Activated B cell treated with CpG ODN at 0.5 μM for 24 hours (primary cell): Measurements from ENCODE around the gene BMP10. TPM values are rescaled to one million over a fixed set of nuclear protein-coding genes. Genes with fewer than 3 reads are reported as not detected.

Source experiments
- ATAC-seq: fragments of 200-7000 bp; cut with Tn5 transposase; one replicate; pipeline ENCODE4 v1.10.0; 2021; ENCODE audit warnings: low read depth, mild to moderate bottlenecking, moderate library complexity
- CTCF ChIA-PET: fragments of 350-600 bp; sonication (Branson Sonifier 250); formaldehyde crosslinking; loops from one replicate; lab custom pipeline; 2021; ENCODE audit warnings: antibody characterized with exemption; lab: Charles Lee
- POLR2A ChIA-PET: fragments of 350-600 bp; sonication (Branson Sonifier 250); formaldehyde crosslinking; loops from one replicate; lab custom pipeline; 2021; ENCODE audit warnings: antibody characterized with exemption; lab: Charles Lee
- DNase-seq: peaks from one replicate; pipeline ENCODE4 v3.0.0; 2022
- H3K27ac Mint-ChIP-seq: one replicate; pipeline ENCODE4 v1.8.0; 2020; ENCODE audit warnings: mixed read lengths
- H3K27me3 Mint-ChIP-seq: one replicate; pipeline ENCODE4 v1.8.0; 2021; ENCODE audit warnings: mixed read lengths
- H3K36me3 Mint-ChIP-seq: one replicate; pipeline ENCODE4 v1.8.0; 2021; ENCODE audit warnings: low read depth, mixed read lengths
- H3K4me1 Mint-ChIP-seq: one replicate; pipeline ENCODE4 v1.8.0; 2021; ENCODE audit warnings: mixed read lengths
- H3K4me3 Mint-ChIP-seq: one replicate; pipeline ENCODE4 v1.8.0; 2020; ENCODE audit warnings: mild to moderate bottlenecking, mixed read lengths
- H3K9me3 Mint-ChIP-seq: one replicate; pipeline ENCODE4 v1.8.0; 2020; ENCODE audit warnings: mixed read lengths
- intact Hi-C: fragments of 100-400 bp; cut with micrococcal nuclease; formaldehyde crosslinking; loops from one replicate; pipeline ENCODE4 v1.15.1; 2024
- total RNA-seq: library from RNA; stranded (reverse); gene quantifications from 2 replicates; pipeline ENCODE4 v1.2.3, GENCODE V29; 2022
- TF ChIP-seq, protein P1 (sequence below): fragments of 200-600 bp; IDR thresholded peaks from one replicate; pipeline ENCODE4 v1.8.0; 2022; ENCODE audit warnings: antibody characterized with exemption, mild to moderate bottlenecking

BMP10 gene
- total RNA-seq, 1 donor from 2014 or later, result not detected

GRCh38 chr2:68907232-68907919 lies 36.2 kb upstream of the BMP10 start:
- Mint-ChIP-seq H3K27ac (peak overlapping the region; percentile 92), H3K36me3 (no peaks in the 10 kb centered on the region), H3K4me3 (no peak overlapping the region), H3K9me3 (no peaks in the 10 kb centered on the region), H3K4me1 (peaks cover 38% of the 10 kb centered on the region), H3K27me3 (no peaks in the 10 kb centered on the region)
- no peak for DNase-seq
- no peak for ATAC-seq
- POLR2A ChIA-PET, result interaction anchor here (1.0 to 4.3 kb wide), 30 partner anchors 18 to 440 kb away, joined by 3 to 119 read pairs (median 11); partner anchors contain the start of genes APLF, ARHGAP25 and FBXO48
- TF ChIP-seq, protein P1, sequence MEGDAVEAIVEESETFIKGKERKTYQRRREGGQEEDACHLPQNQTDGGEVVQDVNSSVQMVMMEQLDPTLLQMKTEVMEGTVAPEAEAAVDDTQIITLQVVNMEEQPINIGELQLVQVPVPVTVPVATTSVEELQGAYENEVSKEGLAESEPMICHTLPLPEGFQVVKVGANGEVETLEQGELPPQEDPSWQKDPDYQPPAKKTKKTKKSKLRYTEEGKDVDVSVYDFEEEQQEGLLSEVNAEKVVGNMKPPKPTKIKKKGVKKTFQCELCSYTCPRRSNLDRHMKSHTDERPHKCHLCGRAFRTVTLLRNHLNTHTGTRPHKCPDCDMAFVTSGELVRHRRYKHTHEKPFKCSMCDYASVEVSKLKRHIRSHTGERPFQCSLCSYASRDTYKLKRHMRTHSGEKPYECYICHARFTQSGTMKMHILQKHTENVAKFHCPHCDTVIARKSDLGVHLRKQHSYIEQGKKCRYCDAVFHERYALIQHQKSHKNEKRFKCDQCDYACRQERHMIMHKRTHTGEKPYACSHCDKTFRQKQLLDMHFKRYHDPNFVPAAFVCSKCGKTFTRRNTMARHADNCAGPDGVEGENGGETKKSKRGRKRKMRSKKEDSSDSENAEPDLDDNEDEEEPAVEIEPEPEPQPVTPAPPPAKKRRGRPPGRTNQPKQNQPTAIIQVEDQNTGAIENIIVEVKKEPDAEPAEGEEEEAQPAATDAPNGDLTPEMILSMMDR, result no peak
- intact Hi-C loops, result loop anchor here (5.0 kb wide), 2 partner anchors 540 to 655 kb away; partner anchors contain the start of genes PLEK and PPP3R1
- CTCF ChIA-PET, result interaction anchor here (0.8 to 5.0 kb wide), 23 partner anchors 10 to 520 kb away, joined by 3 to 72 read pairs (median 7); partner anchors contain the start of genes APLF, ARHGAP25 and FBXO48

- ChIA-PET POLR2A (interaction anchor here (1.0 to 4.3 kb wide), 9 partner anchors 74 to 196 kb away, joined by 3 to 119 read pairs (median 18); partner anchors contain the start of gene ARHGAP25), CTCF (interaction anchor here (0.8 to 5.0 kb wide), 10 partner anchors 19 to 441 kb away, joined by 4 to 72 read pairs (median 10); partner anchors contain the start of genes APLF and FBXO48)
- Mint-ChIP-seq H3K4me1 (peaks cover 38% of the 10 kb centered on the region), H3K27me3 (no peaks in the 10 kb centered on the region), H3K4me3 (no peak overlapping the region), H3K36me3 (no peaks in the 10 kb centered on the region), H3K9me3 (peaks cover 2% of the 10 kb centered on the region), H3K27ac (no peak overlapping the region)
- intact Hi-C loops, result loop anchor here (5.0 kb wide), 2 partner anchors 539 to 654 kb away; partner anchors contain the start of genes PLEK and PPP3R1
- DNase-seq (no peak), ATAC-seq (no peak)
- TF ChIP-seq, protein P1, result no peak
These were observed 35.5 kb upstream of the BMP10 start for GRCh38 chr2:68906716-68907115.

DNA sequence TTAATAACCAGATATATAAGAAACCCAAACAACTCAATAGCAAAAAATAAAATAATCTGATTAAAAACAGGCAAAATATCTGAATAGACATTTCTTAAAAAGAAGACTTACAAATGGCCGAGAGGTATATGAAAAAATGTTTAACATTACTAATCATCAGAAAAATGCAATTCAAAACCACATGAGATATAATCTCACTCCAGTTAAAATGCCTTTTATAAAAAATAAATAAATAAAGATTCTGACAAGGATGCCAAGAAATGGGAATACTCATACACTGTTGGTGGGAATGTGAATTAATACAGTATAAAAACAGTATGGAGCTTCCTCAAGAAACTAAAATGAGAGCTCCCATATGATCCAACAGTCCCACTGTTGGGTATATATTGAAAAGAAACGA lies 33.9 kb upstream of the BMP10 start:
- H3K9me3 Mint-ChIP-seq, result peaks cover 7% of the 10 kb centered on the region
- POLR2A ChIA-PET, result no interaction called here
- no peaks in the 10 kb centered on the region for H3K27me3 Mint-ChIP-seq
- H3K4me3 Mint-ChIP-seq, result no peak overlapping the region
- H3K4me1 Mint-ChIP-seq, result peaks cover 38% of the 10 kb centered on the region
- CTCF ChIA-PET, result no interaction called here
- intact Hi-C loops, result loop anchor here (5.0 kb wide), 2 partner anchors 538 to 653 kb away; partner anchors contain the start of genes PLEK and PPP3R1
- TF ChIP-seq, protein P1, result no peak
- no peak for ATAC-seq
- no peak overlapping the region for H3K27ac Mint-ChIP-seq
- no peak for DNase-seq
- no peaks in the 10 kb centered on the region for H3K36me3 Mint-ChIP-seq

DNA sequence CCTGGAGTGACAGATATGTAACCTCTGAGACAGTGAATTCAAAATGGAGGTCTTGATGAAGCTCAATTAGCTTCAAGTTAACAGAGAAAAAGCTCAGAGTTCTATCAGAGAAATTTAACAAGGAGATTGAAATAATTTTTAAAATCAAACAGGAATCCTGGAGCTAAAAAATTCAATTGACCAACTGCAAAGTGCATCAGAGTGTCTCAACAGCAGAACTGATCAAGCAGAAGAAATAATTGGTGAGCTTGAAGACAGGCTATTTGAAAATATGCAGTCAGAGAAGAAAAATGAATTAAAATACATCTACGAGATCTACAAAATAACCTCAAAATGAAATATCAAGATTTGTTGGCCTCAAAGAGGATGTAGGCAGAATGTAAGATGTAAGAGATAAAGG lies 30.4 kb upstream of the BMP10 start:
- intact Hi-C loops, result no loop called here
- ChIA-PET POLR2A (interaction anchor here (1.0 kb wide), 1 partner anchor 125 kb away, joined by 6 read pairs; no protein-coding TSS in a partner anchor), CTCF (interaction anchor here (0.6 to 1.1 kb wide), 2 partner anchors 64 to 193 kb away, joined by 3 to 4 read pairs; no protein-coding TSS in a partner anchor)
- H3K9me3 Mint-ChIP-seq, result peaks cover 7% of the 10 kb centered on the region
- H3K36me3 Mint-ChIP-seq, result no peaks in the 10 kb centered on the region
- H3K4me1 Mint-ChIP-seq, result peaks cover 8% of the 10 kb centered on the region
- no peaks in the 10 kb centered on the region for H3K27me3 Mint-ChIP-seq
- DNase-seq (no peak), ATAC-seq (no peak)
- no peak overlapping the region for H3K4me3 Mint-ChIP-seq
- TF ChIP-seq, protein P1, result no peak
- H3K27ac Mint-ChIP-seq, result no peak overlapping the region

DNA sequence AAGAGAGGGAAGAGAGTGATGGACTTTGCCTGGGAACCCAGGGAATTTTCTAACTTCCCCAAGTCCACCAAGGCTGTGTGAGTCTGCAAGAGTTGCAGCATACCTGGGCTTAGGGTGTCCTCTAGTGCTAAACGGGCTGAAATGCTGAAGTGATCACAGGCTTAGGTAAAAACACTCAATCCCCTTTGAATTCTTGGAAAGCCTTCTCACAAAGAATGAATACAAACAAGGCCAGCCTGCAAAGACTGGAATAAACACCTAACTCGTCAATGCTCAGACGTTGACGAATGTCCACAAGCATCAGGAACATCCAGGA lies 30.0 kb upstream of the BMP10 start:
- intact Hi-C loops, result no loop called here
- no peak for DNase-seq
- CTCF ChIA-PET, result interaction anchor here (0.6 to 1.1 kb wide), 2 partner anchors 64 to 192 kb away, joined by 3 to 4 read pairs; no protein-coding TSS in a partner anchor
- Mint-ChIP-seq H3K9me3 (peaks cover 7% of the 10 kb centered on the region), H3K4me3 (no peak overlapping the region), H3K27me3 (peaks cover 1% of the 10 kb centered on the region), H3K36me3 (no peaks in the 10 kb centered on the region), H3K4me1 (peaks cover 6% of the 10 kb centered on the region), H3K27ac (no peak overlapping the region)
- no peak for ATAC-seq
- TF ChIP-seq, protein P1, result no peak
- POLR2A ChIA-PET, result no interaction called here
